GM10266 (cell line): ENCODE results near the gene RASGRF1.
"Not testable (repeated sequence)": the region's sequence is repeated elsewhere in the genome, so short reads cannot be mapped to it uniquely, and the experiment has no call there.

Source experiments
- DNase-seq: peaks from one replicate; pipeline ENCODE4 v3.0.0; 2012; ENCODE audit errors: extremely low spot score
- CTCF ChIP-seq: IDR thresholded peaks from 2 replicates; pipeline ENCODE4 v1.5.1; 2012; ENCODE audit warnings: mild to moderate bottlenecking, low read depth; ENCODE audit not compliant: control insufficient read depth, insufficient read depth; ENCODE audit errors: missing control alignments

Gene RASGRF1

GRCh38 chr15:79116771-79117170 is 26.2 kb upstream of the RASGRF1 start:
- TF ChIP-seq CTCF, result no peak
- DNase-seq, result no peak

GRCh38 chr15:79115986-79116665 is 25.5 kb upstream of the RASGRF1 start:
- no peak for TF ChIP-seq CTCF
- no peak for DNase-seq

- no peak for DNase-seq
- no peak for TF ChIP-seq CTCF
Measured at GRCh38 chr15:79113831-79114230, 23.3 kb upstream of the RASGRF1 start.

GRCh38 chr15:79111404-79111803 is 20.8 kb upstream of the RASGRF1 start:
- DNase-seq, result not testable (repeated sequence)

GRCh38 chr15:79105141-79105540 is 14.6 kb upstream of the RASGRF1 start:
- TF ChIP-seq CTCF, result no peak
- DNase-seq, result no peak

GRCh38 chr15:79102595-79102994 is 12.0 kb upstream of the RASGRF1 start:
- DNase-seq, result no peak
- no peak for TF ChIP-seq CTCF

GRCh38 chr15:79101866-79102581 is 11.4 kb upstream of the RASGRF1 start:
- no peak for DNase-seq
- no peak for TF ChIP-seq CTCF
